HG03354 (cell line): ENCODE measurements around the gene HYPK.

ENCODE experiments used
- ATAC-seq: cut with Tn5 transposase; IDR thresholded peaks from one replicate; pipeline ENCODE4 v1.9.1; 2021; ENCODE audit warnings: mild to moderate bottlenecking; ENCODE audit not compliant: unreplicated experiment, poor library complexity, severe bottlenecking

The HYPK gene

DNA sequence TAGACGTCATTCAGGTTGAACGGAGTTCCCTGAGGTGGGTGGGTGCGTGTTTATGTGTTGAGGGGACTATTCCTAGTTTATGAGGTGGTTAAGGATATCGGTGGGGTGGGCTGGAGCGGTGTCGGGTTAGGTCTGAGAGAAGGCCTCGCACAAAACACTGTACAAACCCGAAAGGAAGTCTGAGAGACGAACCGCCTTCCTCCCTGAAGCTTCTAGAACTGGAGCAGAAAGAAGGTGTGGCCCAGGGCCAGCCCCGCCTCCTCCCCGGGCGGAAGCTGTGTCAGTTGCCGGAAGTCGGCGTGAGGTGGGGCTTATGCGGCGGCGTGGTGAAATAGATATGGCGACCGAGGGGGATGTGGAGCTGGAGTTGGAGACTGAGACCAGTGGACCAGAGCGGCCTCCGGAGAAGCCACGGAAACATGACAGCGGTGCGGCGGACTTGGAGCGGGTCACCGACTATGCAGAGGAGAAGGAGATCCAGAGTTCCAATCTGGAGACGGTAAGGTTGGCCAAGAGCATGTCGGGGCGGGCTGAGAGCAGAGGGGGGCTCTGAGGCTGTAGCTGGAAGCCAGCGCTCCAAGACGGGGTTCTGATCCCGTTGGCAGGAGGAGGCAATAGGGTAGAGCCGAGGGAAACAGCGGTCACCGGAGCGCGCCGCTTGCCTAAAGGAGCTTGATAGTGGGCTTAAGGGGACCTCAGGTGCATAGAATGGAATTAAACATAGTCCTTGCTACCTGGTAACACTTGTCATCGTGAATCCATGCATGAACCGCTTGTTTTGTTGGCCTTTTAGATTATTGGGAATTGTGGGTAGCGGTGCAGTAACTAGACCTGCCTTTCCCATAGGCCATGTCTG lies at the start of gene HYPK:
Gene HYPK (plus strand): TSS at position 314 of the 856 bp plus-strand sequence. CDS start 24 bp downstream, at position 338.
- ATAC-seq = peak; percentile 90

GRCh38 chr15:43751885-43752284 lies 48.5 kb upstream of the HYPK start:
- ATAC-seq = no peak

DNA sequence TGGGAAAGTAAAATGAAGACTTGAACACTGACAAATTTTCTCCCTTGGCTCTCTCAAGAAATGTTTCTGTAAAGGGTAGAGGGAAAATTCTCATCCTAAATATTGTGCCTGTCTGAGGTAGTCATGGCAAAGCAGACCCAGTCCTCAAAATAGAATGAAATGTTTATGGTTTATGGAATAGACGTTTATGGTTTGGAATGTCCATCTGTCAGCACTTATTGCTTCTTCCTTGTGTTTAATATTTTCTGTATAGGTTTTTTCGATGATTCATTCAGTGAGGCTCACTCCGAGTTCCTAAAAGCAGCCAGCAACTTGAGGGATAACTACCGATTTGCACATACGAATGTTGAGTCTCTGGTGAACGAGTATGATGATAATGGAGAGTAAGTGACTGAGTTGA lies 37.6 kb upstream of the HYPK start:
- ATAC-seq = no peak

DNA sequence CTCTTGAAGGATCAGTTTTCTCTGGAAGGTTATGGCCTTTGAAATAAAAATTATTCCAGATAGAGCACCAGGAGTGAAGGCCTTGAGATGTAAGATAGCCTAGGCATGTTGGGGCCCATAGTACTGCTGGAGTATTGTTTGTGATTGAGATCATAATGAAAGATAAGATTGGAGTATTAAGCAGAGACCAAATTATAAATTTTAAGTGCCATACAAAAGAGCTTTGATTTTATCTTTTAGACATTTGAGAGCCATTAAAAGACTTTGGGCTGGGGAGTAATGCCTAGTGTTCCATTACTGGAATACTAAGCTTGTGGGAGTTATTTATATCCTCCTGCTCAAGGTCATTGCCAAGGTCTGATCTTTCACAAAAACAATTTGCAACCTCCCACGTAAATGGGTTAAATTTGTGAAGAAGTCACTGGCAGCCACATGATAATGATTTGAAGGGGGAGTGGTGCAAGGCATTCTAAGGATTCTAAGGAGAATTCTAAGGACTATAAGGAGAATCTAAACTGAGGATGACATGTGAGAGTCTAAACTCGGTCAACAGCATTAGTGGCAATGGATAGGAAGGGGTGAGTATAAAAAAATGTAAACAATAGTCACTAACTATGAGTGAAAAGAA lies 36.5 kb upstream of the HYPK start:
- ATAC-seq = no peak

GRCh38 chr15:43769584-43770228 lies 30.7 kb upstream of the HYPK start:
- no peak for ATAC-seq

GRCh38 chr15:43771816-43772215 lies 28.6 kb upstream of the HYPK start:
- ATAC-seq = no peak

GRCh38 chr15:43772624-43773023 lies 27.8 kb upstream of the HYPK start:
- no peak for ATAC-seq

DNA sequence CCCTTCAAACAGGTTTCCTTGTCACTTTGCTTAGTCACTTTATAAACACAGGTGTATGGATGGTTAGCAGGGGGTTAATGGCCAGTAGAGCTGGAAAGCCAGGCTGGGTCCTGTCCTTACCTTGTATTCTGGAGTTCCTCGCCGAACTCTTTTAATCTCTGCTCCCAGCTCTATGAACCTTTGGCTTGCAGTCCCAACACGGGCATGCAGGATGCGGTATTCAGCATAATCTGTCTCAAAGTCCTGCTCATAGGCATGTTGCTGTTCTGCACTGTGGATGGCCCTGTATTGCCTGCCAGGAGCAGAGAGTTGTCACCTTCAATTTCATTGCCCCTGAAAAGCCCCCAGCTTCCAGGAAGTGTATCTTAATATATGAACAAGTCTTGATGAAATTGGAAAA lies 26.3 kb upstream of the HYPK start:
- ATAC-seq = no peak

GRCh38 chr15:43775411-43775965 lies 24.9 kb upstream of the HYPK start:
- no peak for ATAC-seq

DNA sequence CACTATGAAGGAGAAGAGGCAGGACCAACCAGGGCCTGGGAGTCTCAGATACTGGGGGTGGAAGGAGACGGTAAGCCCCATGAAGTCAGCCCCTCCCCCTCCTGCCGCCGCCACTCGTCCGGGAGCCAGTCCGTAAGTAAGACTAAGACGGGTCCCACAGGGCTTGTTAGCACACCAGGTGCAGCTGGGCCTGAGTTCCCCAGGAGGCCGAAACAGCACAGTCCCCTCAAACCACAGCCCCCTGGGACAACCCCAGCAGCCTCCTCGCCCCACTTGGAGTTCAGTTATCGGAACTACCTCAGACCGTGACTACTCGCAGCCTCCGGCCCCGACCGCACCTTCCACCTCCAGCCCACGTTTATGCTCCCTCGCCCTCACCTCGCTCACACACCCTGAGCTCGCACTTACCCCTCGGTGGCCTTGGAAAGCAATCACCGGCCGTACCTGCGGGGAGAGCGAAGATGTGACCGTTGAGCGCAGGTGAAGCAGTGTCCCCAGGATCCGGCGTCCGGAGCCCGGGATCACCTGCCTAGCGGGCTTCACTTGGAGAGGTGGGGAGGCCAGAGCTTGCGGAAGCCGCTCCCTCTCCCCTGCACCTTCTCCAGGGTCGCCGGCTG lies 24.2 kb upstream of the HYPK start:
- ATAC-seq = peak; percentile 83

DNA sequence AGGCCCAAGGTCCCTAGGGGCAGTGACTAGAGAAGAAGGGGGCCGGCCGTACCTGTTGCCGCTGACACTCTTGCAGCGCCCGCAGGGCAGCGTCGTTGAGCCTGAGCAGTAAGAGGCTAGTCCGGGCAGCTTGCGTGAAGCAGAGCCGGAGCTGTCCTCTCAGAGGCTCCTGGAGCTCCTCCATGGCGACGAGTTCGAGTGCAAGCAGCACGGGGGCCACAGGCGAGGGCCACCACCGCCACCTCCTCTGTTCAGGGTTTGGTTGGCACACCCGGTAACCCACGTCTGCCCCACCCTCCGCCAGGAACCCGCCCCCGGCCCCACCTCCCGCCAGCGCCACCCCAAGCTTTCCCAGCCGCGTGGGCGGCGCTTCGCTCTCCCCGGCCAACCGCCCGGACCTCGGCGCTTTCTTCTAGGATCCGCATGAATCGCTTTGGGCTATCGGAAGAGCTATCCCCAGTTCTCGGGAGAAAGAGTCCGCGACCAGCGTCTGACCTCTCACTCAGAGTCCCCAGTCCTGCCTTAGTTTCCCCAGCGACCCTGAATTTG lies 23.6 kb upstream of the HYPK start, which contains the start of gene ELL3:
Gene ELL3 (minus strand): TSS at position 249 of the 549 bp plus-strand sequence. CDS start 65 bp downstream, at position 184.
- ATAC-seq = peak; percentile 44

DNA sequence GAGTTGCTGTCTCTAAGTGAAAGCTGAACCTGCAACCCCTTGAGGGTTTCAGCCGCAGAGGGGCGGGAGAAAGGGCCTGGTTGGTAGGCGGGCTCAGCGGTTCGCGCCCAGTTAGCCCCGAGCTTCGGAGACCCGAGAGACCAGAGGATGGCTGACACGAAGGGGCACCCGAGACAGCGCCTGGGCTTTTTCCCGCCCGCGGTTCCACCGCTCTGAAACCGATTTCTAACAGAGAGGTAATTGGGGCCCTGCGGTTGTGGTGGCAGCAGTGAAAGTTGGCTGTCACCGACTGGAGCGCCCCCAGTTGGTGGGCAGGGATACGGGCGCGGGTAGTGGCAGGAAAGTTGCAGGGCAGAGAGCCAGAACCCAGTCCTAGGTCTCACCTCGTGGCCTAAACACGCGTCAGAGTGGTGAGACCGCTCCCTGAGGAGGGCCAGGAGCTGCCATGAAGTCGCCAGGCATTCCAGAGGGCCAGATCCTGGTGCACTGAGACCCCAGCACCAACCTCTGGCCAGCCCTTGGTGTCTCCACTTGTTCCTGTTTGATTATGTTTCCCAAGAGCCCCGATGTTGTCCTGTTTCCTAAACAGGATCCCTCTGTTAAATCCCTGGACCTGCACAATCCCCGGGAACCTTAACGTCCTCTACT lies 23.0 kb upstream of the HYPK start:
- ATAC-seq = peak; percentile 61

GRCh38 chr15:43779016-43779415 lies 21.4 kb upstream of the HYPK start:
- no peak for ATAC-seq

- no peak for ATAC-seq
Measured at GRCh38 chr15:43789409-43789808, 11.0 kb upstream of the HYPK start.

DNA sequence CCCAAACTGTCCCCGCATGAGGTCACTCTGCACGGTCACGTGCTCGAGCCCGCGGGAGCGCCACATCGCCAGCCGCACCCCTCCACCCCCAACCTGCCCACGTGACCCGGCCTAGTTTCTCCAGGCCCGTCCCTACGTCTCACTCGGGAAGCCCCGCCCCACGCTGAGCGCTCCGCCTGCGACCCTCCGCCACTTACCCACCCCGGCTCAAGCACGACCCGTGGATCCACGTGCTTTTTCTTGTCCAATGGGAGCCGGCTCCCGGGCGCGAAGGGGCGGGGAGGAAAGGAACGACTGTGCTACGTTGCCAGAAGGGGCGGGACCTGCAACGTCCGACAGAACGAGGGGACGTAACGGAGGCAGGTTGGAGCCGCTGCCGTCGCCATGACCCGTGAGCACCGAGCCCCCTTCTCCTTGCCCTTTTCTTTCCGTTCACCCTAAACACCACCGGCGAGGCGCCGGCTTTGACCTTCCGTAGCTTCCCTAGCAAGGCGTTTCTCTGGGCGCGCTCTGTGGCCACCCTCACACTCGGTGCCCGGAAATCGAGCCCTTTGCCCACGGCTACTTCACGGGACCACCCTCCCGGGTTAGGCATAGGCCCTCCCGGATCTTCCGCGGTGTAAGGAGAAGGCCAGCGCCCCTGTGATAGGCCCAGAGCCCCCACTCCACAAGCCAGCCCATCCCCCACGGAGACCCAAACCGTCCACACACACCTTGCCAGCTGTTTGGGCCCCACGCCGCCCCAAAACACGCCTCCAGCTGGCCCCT lies 8.2 kb upstream of the HYPK start, which contains the start of gene SERF2:
Gene SERF2 (plus strand): TSS at position 328 of the 768 bp plus-strand sequence. CDS start 57 bp downstream, at position 385.
- peak; percentile 91 for ATAC-seq

- ATAC-seq = no peak
Measured at GRCh38 chr15:43792761-43793476, 7.5 kb upstream of the HYPK start.

GRCh38 chr15:43793647-43794046 lies 6.8 kb upstream of the HYPK start:
- no peak for ATAC-seq
